ENCODE results near the gene KLHL5.

Gene KLHL5

DNA sequence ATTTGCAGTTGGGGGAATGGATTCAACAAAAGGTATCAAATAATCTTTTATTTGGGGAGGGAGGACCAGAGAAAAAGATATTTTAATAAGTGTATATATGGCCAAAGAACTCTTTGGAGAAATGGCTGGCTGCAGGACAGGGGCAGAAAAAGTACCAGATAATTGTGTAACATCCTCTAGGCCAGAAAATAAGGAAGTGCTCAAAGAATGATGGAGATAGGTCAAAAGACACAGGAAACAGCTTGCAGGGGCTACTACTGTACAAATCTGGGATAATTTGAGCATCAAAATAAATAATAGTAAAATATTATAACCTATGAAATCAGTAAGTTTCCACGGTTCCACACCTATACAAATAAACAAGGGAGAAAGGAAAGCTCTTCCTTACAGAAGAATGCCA is 34.8 kb downstream of the KLHL5 start:
- ChIA-PET CTCF (interaction anchor here (1.5 kb wide), 1 partner anchor 10 kb away, joined by 4 read pairs; no protein-coding TSS in a partner anchor), POLR2A (no interaction called here)
- no peak for DNase-seq (ENCODE audit: extremely low spot score)
- TF ChIP-seq, protein P1, sequence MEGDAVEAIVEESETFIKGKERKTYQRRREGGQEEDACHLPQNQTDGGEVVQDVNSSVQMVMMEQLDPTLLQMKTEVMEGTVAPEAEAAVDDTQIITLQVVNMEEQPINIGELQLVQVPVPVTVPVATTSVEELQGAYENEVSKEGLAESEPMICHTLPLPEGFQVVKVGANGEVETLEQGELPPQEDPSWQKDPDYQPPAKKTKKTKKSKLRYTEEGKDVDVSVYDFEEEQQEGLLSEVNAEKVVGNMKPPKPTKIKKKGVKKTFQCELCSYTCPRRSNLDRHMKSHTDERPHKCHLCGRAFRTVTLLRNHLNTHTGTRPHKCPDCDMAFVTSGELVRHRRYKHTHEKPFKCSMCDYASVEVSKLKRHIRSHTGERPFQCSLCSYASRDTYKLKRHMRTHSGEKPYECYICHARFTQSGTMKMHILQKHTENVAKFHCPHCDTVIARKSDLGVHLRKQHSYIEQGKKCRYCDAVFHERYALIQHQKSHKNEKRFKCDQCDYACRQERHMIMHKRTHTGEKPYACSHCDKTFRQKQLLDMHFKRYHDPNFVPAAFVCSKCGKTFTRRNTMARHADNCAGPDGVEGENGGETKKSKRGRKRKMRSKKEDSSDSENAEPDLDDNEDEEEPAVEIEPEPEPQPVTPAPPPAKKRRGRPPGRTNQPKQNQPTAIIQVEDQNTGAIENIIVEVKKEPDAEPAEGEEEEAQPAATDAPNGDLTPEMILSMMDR (IDR thresholded peaks at IDR 0.05; ENCODE audit: control extremely low read depth, extremely low read depth, low read depth, missing control alignments) = no peak

DNA sequence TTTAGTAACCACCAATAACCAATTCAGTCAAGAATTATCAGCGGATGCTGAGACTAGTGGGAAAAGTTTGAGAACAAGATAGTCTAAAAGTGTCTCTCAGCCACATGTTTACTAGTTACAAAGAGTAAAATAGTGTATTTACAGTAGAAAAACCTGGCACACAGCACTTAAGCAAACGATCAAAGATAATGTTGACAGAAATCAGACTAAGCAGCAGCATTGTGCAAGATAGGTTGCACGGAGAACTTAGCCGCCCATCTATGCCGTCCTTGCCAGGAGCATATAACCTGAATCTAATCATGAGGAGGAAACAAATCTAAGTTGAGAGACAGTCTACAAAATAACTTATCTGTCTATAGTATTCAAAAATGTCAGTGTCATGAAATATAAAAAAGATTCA is 35.3 kb downstream of the KLHL5 start:
- ChIA-PET POLR2A (no interaction called here), CTCF (interaction anchor here (1.5 kb wide), 1 partner anchor 10 kb away, joined by 4 read pairs; no protein-coding TSS in a partner anchor)
- TF ChIP-seq, protein P1 (IDR thresholded peaks at IDR 0.05; ENCODE audit: control extremely low read depth, extremely low read depth, low read depth, missing control alignments) = no peak
- no peak for DNase-seq (ENCODE audit: extremely low spot score)

DNA sequence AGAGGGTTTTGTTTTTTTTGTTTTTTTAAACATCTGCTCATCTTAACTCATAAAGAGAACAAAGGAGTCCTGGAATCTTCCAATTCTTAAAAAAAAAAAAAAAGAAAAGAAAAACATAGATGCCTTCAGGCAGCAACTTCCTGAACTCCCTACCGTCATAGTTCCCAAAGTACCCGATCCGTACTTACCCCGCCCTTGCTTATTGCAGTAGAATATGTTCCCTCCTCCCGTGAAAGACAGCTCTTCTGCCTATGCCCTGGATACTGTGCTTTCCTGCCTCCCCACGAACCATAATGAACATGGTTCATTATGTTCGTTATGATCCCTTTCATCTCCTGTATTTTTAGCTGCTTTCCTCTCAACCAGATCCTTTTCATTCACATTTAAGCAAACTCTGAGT is 40.3 kb downstream of the KLHL5 start:
- no peak for DNase-seq (ENCODE audit: extremely low spot score)
- TF ChIP-seq, protein P1 (IDR thresholded peaks at IDR 0.05; ENCODE audit: control extremely low read depth, extremely low read depth, low read depth, missing control alignments) = no peak
- CTCF ChIA-PET = no interaction called here
- POLR2A ChIA-PET = interaction anchor here (0.5 kb wide), 1 partner anchor 216 kb away, joined by 5 read pairs; no protein-coding TSS in a partner anchor

DNA sequence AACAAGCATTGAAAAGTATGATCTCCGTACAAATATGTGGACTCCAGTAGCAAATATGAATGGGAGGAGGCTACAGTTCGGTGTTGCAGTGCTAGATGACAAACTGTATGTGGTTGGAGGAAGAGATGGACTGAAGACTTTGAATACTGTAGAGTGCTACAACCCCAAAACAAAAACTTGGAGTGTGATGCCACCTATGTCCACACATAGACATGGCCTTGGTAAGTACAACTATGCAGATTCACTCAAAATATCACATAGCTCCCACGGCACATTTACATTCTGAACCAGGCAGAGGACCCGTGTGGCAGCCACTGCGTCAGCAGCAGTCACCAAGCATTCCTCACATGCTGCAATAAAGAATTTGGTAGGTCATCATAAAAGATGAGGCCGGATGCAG is 41.3 kb downstream of the KLHL5 start:
- DNase-seq (ENCODE audit: extremely low spot score) = no peak
- ChIA-PET POLR2A (no interaction called here), CTCF (no interaction called here)
- TF ChIP-seq, protein P1 (IDR thresholded peaks at IDR 0.05; ENCODE audit: control extremely low read depth, extremely low read depth, low read depth, missing control alignments) = no peak

GRCh38 chr4:39104255-39104654 is 42.2 kb downstream of the KLHL5 start:
- ChIA-PET POLR2A (interaction anchor here (0.5 kb wide), 1 partner anchor 226 kb away, joined by 3 read pairs; no protein-coding TSS in a partner anchor), CTCF (no interaction called here)
- DNase-seq (ENCODE audit: extremely low spot score) = no peak
- TF ChIP-seq, protein P1 (IDR thresholded peaks at IDR 0.05; ENCODE audit: control extremely low read depth, extremely low read depth, low read depth, missing control alignments) = no peak

DNA sequence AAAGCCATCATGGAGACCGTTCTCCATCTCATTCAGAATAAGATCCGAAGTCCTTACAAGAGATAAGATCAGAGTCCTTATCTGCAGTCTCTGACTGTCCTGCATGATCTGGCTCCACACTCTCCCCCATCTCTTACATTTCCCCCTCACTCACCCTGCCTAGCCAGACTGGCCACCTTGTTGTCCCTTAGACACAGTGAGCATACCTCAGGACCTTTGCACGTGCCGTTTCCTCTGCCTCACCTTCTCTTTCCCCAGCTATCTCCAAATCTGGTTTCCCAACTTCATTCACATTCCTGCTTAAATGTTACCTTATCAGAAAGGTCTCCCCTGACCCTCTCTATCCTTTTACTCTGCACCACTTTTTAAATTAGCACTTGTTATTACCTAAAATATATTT is 44.0 kb downstream of the KLHL5 start:
- CTCF ChIA-PET = interaction anchor here (1.0 to 1.6 kb wide), 2 partner anchors 24 to 29 kb away, joined by 3 to 5 read pairs; no protein-coding TSS in a partner anchor

More for the DNA sequence above, 44.0 kb downstream of the KLHL5 start:
- TF ChIP-seq, protein P1 (IDR thresholded peaks at IDR 0.05; ENCODE audit: control extremely low read depth, extremely low read depth, low read depth, missing control alignments) = no peak
- POLR2A ChIA-PET = no interaction called here
- no peak for DNase-seq (ENCODE audit: extremely low spot score)

Data from GM10248 (cell line).